Mammary epithelial cell (primary cell): ENCODE results near the gene KCTD10.

Source experiments
- CTCF ChIP-seq, 2 donors: IDR thresholded peaks in 1 of 2; conservative IDR thresholded peaks in 1 of 2; 2 replicates each; pipeline ENCODE4 v1.5.1; 2011 to 2012; ENCODE audit warnings: inconsistent platforms in 2 of 2, low read length in 2 of 2, mild to moderate bottlenecking in 2 of 2, control low read depth in 1 of 2, low read depth in 1 of 2; ENCODE audit not compliant: insufficient read depth in 1 of 2; ENCODE audit errors: extremely low read depth in 1 of 2
- EZH2 ChIP-seq: IDR thresholded peaks from 2 replicates; pipeline ENCODE4 v1.6.1; 2012; ENCODE audit warnings: low read length, inconsistent platforms, borderline replicate concordance

- TF ChIP-seq CTCF (conservative IDR thresholded peaks at IDR 0.05 in 1 of 2, IDR thresholded peaks at IDR 0.05 in 1 of 2; ENCODE audit: extremely low read depth in 1 of 2, insufficient read depth in 1 of 2, low read depth in 1 of 2, low read length in 2 of 2): no peak
- no peak for TF ChIP-seq EZH2
Observed at GRCh38 chr12:109521831-109522230, 44.7 kb upstream of the KCTD10 start.
